Activated gamma-delta T cell (primary cell): ENCODE measurements around the gene SLCO3A1.
"Not testable (repeated sequence)": the region's sequence is repeated elsewhere in the genome, so short reads cannot be mapped to it uniquely, and the experiment has no call there.

ENCODE experiments used
- DNase-seq: peaks from one replicate; lab custom pipeline; 2025; lab: John Stamatoyannopoulos, UW

The SLCO3A1 gene

DNA sequence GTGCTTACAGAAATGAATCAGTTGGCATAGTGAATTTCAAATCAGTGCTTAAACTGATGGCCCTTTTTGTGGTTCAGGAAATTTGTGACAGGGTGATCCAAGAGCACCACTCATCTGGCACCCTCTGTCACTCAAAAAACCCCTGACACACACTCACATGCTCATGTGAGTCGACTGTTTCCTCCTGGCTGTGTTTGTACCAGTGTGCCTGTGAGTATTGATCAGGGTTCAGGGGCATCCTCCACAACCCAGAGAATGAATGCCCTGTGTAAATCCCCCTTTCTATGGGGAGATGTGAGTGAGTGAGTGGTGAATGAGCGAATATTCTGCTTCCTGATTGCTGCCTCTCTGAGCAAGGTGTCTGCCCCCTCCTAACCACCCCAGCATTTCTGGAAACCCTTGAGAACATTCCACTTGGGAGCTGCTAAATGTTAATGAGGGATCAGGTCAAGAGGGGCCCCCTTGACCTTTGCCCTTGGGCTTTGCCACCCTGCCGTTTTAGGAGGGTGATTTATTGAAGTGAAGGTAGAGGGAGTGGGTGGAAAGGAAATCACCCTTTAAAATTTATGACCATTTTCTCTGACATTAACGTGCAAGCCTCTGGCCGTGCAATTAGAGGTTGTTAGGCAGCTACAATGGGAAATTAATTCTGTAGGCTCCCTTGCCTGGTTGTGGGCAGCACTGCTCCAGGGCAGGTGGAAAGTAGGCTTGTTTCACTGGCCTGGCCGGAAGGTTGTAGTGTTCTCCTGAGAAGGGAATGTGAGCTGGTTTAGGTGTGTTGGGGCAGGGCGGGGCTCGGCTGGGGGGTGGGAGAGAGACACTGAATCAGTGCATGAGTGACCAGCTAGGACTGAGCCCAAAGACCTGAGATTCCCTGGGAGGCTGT lies 87.2 kb downstream of the SLCO3A1 start:
- no peak for DNase-seq

DNA sequence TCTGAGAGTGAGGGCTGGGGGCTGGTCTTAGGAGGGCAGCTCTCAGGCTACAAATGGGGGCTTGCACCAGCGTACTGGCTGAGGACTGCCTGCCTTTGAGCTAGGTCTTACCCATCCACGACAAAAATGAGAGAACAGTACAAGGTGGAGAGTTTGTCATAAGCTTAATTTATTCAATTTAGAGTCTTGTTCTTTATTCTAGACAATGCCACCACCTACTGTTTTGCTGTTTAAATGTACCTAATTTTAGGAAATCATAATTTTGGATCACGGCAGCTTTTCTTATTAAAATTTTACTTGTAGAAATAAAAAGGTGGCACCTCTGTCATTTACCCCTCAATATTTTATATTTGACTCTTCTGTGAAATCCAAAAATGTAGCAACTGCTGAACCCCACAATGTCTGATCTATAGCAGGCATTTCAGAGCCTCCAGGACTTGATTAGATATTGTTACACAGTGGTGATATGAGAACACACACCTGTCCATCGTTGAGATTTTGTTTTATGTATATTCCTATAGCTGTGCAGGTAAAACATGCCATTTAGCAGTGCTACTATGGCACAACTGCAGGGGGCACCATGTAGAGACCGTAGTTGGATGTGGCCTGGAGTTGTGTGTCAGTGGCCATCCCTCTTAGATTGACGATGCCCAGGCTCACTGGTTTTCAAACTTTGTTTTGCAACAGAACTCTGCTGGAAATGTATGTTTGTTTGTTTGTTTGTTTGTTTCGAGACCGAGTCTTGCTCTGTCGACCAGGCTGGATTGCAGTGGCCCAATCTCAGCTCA lies 88.6 kb downstream of the SLCO3A1 start:
- DNase-seq = no peak

DNA sequence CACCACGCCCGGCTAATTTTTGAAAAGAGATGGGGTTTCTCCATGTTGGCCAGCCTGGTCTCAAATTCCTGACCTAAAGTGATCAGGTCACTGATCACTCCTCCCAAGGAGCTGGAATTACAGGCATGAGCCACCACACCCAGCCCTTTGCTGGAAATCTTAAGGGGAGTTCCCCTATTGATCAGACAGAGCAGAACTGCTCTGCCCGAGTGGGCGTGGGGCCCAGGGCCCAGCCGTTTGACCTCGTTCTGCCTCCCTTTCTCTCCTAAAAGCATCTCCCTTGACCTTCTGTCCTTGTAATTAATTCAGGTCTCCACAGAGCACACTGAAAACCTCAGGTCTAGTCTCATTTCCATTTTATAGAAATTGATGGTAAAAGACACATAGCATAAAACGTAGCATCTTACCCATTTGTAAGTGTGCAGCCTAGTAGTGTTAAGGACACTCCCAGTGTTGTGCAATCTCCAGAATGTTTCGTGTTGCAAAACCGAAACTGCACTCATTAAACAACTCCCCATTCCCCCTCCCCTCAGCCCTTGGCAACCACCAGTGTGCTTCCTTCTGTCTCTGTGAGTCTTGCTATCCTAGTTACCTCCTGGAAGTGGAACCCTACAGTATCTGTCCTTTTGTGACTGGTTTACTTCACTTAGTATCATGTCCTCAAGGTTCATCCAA lies 89.3 kb downstream of the SLCO3A1 start:
- no peak for DNase-seq

DNA sequence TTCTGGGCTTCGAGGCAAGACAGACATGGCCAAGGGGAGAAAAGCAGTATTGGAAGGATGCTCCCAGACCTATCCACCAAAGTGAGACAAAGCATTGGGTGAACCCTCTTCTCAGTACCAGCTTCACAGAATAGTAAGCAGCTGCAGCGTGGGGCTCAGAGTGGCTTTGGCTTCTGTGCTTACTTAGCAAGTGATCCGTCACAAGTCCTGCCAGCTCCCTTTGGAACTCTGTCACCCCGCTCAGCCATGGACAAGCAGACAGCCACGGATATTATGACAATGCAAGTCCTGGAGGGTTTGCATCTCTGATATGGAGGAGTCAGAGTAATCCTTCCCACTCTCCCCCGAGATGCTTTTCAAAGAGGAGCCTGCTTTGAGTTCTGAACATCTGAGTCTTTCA lies 90.8 kb downstream of the SLCO3A1 start:
- no peak for DNase-seq

DNA sequence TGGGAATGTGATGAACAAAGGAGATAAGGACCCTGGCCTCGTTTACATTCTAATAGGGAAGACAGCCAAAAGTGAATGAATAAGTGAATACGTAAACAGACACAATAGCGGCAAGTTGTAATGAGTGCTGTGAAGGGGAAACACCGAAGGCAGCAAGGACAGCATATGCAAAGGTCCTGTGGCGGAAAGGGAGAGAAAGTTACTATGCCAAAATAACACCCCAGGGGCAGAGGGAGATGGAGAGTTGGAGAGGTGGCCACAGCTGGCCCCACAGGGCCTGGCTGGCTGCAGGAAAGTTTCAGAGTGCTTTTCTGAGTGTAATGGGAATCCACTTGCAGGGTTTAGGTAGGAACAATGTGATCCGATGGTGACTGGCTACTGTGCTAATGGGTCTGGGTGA lies 91.9 kb downstream of the SLCO3A1 start:
- no peak for DNase-seq

DNA sequence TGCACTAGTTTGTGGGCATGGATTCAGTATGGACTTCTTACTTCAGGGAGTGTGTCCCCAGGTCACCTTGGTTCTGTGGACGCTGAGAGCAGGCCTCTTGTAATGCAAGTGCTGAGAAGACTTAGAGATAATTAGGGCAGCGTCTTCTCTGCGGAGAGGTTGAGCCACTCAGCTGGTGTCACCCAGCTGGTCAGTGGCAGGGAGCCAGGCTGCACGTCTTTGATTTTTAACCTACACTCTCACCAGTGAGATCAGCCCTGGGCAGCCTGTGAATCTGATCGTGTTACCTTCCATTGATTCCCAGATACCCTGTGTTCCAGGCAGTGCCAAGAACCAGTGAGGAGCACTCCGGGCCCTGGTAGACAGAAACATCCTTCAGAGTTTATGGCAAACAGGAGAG lies 92.6 kb downstream of the SLCO3A1 start:
- DNase-seq = no peak

DNA sequence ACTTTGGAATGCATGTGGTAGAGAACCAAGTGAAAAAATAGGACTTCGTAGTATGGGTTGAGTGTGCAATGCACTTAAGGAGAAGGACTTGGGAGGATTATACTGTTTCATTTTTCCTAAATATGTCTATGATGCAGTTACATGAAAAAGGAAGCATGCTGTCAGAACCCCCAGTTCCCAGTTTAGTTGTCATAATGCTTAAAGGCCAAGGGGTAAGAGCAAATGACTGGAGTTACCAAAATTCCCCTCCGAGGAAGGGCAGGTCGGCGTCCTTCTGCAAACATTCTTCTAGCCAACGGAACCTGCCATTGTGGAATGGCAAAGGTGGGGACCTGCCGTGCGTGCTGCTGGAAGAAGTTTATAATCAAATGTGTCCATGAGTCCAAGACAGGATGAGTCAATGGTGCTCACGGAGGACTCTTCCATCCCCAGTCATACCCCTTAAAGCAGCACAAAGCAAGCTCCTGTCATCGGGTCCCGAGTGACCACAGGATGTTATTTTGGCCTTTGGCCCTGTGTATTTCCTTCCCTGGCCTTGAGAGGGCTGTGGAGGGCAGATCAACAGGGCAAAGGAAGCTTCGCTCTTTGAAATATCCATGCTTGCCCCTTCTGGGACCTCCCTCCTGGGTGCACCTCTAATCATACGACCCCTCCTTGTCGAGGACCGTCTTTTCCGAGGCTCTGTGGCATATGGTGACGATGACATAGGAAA lies 93.2 kb downstream of the SLCO3A1 start:
- no peak for DNase-seq

DNA sequence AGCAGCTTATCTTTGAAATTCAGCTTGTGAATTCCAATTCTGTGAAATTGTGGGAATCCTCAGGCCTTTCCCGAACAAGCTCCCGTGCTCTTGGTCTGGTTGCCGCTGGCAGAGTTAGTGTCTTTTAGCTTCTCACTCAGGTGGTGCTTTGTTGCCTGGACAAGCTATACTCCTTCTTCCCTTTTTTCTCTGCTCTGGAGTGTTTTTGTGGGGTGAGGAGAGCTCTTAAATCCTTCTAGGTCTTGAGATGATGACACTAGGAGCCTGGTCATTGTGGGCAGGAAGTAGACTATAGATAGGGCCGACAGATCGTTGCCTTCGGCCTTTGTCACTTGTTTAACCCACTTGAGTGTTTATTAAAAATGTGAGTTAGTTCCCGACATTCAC lies 93.8 kb downstream of the SLCO3A1 start:
- no peak for DNase-seq

DNA sequence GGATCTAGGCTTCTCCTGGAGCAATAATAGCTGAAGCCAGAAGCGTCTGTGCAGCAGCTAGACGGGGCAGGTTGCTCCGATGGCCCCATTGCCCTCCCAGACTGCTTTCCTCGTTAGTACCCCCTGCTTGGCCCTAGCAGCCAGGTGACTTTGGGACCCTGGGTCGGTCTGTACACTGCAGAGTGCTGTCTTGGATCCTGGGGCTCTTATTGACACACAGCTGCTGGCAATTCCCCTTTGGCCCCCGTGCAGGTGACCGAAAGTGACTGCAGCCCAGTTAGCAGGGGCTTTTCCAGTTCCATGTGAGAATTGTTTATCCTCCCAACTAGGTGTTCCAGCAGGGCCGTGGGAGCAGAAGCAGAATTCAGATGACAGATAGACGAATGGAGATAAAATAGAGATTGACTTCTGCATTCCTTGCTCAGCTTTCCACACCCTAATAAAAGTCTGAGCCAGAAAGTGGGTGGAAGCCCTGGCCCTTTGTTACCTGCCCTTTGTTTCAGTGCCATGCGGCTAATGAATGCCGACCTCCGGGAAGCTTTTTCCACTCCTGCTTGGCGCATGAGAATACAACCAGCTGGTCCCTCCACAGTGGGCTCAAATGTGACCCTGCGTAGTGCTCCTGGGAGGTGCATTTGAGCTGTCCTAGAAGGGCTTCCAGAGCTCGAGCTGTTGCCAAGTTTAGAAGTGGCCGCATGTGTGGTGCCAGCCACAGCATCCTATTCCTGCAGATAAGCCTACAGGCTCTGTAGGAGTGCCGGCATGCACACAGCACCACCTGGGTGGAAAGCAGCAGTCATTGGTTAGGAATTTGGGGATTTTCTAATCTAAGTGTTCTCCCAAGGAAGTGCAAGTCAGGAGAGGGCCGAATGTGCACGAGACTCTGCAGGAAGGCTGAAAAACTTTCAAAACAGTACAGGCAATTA lies 94.4 kb downstream of the SLCO3A1 start:
- no peak for DNase-seq

DNA sequence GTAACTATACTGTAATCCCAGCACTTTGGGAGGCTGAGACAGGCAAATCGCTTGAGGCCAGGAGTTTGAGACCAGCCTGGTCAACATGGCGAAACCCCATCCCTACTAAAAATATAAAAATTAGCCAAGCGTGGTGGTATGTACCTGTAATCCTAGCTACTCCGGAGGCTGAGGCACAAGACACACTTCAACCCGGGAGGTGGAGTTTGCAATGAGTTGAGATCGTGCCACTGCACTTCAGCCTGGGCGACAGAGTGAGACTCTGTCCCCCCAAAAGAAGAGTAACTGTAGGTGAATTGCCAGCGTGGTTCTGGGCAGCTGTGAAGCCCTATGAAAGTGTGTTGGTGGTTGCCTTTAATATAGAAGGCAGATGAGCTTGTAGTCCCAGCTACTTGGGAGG lies 95.9 kb downstream of the SLCO3A1 start:
- no peak for DNase-seq

DNA sequence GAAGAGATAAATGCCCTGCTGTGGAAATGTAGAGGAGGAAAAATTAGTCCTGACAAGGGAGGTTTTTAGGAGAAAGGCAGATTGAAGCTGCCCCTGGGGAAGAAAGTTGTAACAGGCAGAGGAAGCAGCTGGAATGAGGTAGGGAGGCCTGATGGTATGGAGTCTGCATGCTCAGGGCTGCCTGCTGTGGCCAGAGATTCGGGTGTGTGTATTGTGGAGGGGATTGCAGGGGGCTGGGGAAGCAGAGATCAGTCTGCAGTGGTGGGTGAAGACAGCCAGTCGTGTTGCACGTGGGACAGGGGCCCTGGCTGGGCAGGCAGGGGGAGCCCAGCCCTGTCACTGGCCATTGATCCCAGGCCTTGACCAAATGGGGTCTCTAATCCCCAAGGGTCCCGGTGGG lies 96.5 kb downstream of the SLCO3A1 start:
- DNase-seq = no peak

DNA sequence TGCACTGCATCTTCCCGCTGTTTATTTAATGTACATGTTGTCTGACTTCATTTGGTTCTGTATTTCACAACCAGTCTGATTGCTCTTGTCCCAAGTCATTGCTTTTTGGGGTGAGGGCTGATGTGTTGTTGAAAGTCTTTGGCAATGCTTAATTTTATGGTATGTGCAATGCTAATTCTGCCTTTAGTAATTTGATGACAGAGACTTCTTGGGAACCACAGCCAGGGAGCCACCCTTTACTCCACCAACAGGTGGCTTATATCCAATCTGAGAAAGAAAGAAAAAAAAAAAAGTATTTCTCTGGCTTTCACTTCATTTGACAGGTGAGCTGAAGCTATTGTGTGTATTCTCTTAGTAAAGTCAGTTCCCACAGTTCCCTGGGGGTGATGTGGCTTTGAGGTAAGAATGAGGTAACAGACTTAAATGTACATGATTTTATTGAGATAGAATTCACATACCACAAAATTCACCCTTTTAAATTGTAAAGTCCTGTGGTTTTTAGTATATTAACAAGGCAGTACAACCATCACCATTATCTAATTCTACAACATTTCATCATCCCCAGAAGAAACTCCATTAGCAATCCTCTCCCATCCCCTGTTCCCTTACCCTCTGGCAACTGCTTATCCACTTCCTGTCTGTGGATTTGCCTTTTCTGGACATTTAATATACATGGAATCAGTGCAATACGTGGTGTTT lies 97.3 kb downstream of the SLCO3A1 start:
- DNase-seq = no peak

DNA sequence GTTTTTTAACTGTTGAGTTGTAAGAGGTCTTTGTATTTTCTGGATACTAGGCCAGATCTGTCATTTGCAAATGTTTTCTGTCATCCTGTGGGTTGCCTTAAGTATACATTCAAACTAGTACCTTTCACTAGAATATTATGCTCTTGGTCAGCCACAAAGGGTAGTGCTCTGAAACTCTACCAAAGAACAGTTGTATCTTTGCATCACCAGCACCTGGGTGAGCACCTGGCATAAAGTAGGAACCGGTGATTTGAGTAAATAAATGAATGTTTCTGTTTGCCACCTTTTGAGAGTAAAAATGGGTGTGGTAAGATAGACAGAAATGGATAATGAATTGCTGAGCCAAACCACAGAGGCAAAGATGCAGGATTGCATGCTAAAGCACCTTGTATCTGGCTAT lies 98.7 kb downstream of the SLCO3A1 start:
- no peak for DNase-seq

DNA sequence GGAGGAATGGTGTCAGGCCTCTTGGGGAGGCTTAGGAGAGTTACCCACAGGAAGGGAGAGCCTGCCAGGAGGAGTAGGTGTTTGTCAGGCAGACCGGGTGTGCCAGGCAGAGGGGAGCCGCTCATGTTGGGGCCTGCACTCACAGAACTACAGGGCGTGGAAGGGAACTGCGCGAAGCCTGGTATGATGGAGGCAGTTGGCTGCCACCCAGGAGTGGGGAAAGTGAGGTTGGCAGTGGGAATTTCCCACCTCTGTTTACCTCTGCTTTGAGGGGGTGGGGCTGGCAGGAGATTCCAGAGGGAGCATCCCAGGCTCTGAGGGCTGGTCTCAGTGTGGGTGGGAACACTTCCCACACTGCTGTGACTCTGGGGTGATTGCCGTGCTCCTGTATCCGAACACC lies 99.9 kb downstream of the SLCO3A1 start:
- no peak for DNase-seq

DNA sequence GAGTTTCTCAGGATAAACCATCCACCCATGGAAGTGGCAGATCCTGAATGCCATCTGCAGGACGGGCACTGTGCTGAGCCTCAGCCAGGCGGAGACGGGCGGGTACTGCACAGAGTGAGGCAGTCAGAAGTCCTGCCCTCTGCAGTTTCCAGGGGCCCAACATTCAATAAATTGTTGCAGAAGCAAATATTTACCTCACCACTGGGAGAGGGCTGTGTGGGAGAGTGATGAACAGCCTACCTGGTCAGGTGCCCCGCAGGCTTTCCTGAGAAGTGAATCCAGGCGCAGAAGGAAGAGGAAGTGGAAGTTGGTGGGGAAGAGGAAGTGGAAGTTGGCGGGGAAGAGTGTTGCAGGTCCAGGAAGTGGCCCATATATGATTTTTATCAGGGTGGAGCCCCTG lies 100.8 kb downstream of the SLCO3A1 start:
- DNase-seq = no peak

DNA sequence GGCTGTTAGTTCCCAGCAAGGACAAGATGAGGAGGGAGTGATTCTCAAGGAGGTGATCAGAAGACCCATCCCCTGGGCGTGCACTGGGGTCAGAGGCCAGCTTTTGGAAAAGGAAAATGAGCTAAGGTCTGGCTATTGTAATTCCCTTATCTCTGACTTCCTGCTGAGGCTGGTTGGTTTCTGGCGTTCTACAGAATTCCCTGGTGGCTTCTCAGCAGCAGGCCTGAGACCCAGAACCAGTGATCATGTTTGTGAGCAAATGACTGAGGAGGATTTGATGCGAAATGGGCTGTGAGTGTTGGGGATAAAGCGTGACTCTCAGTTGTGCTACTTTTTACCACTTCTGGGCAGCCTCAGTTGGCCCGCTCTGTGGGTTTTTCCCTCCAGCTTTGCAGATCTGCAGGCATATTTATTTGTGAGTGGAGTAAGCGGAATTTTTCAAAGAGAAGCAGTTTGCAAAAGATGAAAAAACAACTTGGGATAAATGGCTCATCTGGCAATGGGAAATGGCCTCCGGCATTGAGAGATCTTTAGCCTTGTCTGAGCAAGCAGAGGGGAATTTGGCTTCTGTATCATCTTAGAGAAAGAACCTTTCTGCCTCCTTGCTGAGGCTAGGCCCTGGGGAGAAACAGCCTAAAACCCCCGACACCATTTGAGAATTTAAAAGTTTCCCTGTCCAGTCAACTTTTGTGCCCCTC lies 102.7 kb downstream of the SLCO3A1 start:
- no peak for DNase-seq

DNA sequence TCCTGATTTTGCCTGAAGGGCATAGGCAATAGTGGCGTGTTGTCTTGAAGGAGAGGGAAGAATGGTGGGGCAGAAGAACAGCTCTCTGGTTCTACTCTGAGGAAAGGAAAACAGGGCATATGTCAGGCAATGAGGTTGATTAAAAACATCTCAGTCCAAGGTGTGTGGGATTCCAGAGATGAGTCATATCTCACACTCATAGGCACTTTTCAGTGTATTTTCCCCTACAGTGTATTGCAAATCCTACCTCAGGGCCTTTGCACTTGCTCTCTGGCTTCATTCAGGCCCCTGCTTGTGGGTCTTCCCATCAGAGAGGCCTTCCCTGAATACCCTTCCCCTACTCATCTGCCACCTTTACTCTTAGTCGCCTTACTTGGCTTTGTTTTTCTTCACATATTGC lies 107.8 kb downstream of the SLCO3A1 start:
- DNase-seq = no peak

DNA sequence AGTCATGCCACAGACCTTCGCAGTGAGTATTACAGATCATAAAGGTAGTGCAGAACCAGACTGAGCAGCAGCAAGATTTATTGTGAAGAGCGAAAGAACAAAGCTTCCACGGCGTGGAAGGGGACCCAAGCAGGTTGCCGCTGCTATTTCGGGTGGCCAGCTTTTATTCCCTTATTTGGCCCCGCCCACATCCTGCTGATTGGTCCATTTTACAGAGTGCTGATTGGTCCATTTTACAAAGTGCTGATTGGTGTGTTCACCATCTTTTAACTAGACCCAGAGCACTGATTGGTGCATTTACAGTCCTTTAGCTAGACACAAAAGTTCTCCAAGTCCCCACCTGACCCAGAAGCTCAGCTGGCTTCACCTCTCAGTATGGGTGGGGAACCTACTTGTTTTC lies 110.2 kb downstream of the SLCO3A1 start:
- not testable (repeated sequence) for DNase-seq

DNA sequence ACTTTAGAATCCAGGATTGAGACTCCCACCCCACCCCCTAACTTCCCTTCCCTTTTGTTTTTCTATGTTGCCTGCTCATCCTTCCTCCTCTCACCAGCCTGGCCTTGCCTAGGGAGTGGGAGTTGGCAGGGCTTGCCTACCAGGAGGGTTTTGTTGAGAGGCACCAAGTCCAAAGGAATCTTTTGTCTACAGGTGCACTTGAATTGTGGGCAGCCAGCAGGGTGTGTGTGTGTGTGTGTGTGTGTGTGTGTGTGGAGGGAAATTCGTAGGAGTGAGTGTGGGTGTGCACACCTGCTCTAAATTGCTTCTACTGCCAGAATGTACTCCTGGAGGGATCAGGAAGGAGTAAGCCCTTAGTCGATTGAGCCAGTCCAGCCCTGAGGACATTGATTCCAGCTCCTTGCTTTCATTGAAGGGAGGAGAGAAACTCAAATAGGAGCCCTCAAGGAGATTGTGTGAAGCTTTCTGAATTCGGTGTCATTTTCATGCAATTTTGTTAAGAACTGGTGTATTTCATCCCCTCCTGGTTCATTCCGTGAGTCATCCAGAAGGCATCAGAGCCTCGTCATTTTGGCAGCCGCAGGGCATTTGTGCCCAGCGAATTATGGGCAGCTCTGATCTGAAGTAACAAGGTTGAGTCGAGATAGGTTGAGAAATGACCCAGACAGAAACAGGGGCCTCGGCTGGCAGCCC lies 112.1 kb downstream of the SLCO3A1 start:
- DNase-seq = no peak
